DLD1 (cell line): ENCODE measurements around the gene IL4R.

Experiments used
- in situ Hi-C: cut with HindIII; loops from 2 replicates; pipeline ENCODE4 v1.10.0; 2017; ENCODE audit warnings: low sequenced_read_pairs

The IL4R gene

GRCh38 chr16:27350006-27350405, 36.2 kb downstream of the IL4R start:
- in situ Hi-C loops, result loop anchor here (25.0 kb wide), 1 partner anchor 88 kb away; the partner anchor contains the start of gene NSMCE1

GRCh38 chr16:27351989-27352388, 38.2 kb downstream of the IL4R start:
- in situ Hi-C loops, result loop anchor here (25.0 kb wide), 1 partner anchor 90 kb away; the partner anchor contains the start of gene NSMCE1

DNA sequence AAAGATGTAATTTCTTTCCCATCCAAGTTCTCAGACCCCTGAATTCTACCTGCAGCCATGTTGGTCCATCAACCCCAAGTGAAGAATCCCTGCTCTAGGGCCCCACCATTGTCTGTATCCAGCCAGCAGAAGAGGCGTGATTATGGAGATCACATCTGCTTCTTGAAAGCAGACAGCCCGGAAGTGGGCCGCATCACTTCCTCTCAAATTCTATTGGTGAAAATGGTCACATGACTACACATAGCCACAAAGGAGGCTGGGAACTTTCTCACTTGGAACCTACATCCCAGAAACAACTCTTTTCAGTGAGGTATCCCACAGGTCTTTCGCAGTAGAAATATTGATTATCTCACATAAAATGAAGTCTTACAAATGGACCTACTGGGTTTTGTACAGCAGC, 40.1 kb downstream of the IL4R start:
- in situ Hi-C loops, result loop anchor here (25.0 kb wide), 1 partner anchor 92 kb away; the partner anchor contains the start of gene NSMCE1

DNA sequence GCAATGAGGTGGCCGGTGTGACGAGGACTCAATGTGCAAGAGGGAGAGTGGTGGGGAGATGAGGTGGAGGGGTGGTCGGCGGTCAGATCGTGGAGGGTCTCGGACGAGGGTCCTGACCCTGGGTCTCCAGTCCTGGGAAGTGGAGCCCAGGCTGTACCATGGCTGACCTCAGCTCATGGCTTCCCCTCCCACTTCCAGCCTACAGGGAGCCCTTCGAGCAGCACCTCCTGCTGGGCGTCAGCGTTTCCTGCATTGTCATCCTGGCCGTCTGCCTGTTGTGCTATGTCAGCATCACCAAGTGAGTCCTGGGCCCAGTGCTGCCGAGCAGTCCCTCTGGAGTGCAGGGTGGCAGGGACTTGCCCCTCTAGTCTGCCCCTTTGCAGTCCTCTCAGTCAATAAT, 41.8 kb downstream of the IL4R start:
- in situ Hi-C loops, result loop anchor here (25.0 kb wide), 1 partner anchor 93 kb away; the partner anchor contains the start of gene NSMCE1

GRCh38 chr16:27356794-27357193, 43.0 kb downstream of the IL4R start:
- in situ Hi-C loops, result loop anchor here (25.0 kb wide), 1 partner anchor 94 kb away; the partner anchor contains the start of gene NSMCE1

GRCh38 chr16:27359051-27359450, 45.3 kb downstream of the IL4R start:
- in situ Hi-C loops, result loop anchor here (25.0 kb wide), 1 partner anchor 97 kb away; the partner anchor contains the start of gene NSMCE1

DNA sequence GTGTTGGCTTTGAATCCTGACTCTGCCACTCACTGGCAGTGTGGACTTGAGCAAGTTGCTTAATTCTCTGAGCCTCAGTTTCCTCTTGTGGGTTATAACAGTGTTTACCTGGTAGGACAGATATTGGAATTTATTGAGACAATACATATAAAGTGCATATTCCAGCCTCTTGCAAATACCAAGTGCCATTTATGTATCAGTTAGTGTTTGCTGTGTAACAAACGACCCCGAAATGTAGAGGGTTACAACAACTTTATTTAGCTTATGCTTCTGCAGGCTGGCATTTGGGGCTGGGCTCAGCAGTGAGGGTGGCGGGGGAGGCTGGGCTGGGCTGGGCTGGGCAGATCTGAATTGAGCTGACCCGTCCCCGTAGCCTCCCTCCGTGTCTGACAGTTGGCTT, 45.8 kb downstream of the IL4R start:
- in situ Hi-C loops, result loop anchor here (25.0 kb wide), 1 partner anchor 97 kb away; the partner anchor contains the start of gene NSMCE1

DNA sequence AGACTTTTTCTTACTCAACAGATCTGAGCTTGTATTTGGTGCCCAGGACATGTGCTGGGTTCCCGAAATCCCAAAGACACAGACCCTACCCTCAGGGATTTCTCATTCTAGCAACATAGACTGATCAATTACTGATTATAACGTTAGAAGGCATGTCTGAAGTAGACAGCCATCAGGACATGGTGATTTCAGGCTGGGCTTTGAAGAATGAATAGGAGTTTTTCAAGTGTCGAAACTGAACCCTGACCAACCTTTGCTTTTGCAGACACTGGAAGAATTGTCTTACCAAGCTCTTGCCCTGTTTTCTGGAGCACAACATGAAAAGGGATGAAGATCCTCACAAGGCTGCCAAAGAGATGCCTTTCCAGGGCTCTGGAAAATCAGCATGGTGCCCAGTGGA, 48.2 kb downstream of the IL4R start:
- in situ Hi-C loops, result loop anchor here (25.0 kb wide), 1 partner anchor 100 kb away; the partner anchor contains the start of gene NSMCE1

GRCh38 chr16:27362570-27363245, 48.9 kb downstream of the IL4R start:
- in situ Hi-C loops, result loop anchor here (25.0 kb wide), 1 partner anchor 100 kb away; the partner anchor contains the start of gene NSMCE1

DNA sequence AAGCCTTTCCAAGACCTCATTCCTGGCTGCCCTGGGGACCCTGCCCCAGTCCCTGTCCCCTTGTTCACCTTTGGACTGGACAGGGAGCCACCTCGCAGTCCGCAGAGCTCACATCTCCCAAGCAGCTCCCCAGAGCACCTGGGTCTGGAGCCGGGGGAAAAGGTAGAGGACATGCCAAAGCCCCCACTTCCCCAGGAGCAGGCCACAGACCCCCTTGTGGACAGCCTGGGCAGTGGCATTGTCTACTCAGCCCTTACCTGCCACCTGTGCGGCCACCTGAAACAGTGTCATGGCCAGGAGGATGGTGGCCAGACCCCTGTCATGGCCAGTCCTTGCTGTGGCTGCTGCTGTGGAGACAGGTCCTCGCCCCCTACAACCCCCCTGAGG, 49.5 kb downstream of the IL4R start:
- in situ Hi-C loops, result loop anchor here (25.0 kb wide), 1 partner anchor 101 kb away; the partner anchor contains the start of gene NSMCE1

DNA sequence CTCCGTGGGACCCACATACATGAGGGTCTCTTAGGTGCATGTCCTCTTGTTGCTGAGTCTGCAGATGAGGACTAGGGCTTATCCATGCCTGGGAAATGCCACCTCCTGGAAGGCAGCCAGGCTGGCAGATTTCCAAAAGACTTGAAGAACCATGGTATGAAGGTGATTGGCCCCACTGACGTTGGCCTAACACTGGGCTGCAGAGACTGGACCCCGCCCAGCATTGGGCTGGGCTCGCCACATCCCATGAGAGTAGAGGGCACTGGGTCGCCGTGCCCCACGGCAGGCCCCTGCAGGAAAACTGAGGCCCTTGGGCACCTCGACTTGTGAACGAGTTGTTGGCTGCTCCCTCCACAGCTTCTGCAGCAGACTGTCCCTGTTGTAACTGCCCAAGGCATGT, 50.0 kb downstream of the IL4R start:
- in situ Hi-C loops, result loop anchor here (25.0 kb wide), 1 partner anchor 101 kb away; the partner anchor contains the start of gene NSMCE1

GRCh38 chr16:27364493-27365141, 50.8 kb downstream of the IL4R start:
- in situ Hi-C loops, result loop anchor here (25.0 kb wide), 1 partner anchor 102 kb away; the partner anchor contains the start of gene NSMCE1

DNA sequence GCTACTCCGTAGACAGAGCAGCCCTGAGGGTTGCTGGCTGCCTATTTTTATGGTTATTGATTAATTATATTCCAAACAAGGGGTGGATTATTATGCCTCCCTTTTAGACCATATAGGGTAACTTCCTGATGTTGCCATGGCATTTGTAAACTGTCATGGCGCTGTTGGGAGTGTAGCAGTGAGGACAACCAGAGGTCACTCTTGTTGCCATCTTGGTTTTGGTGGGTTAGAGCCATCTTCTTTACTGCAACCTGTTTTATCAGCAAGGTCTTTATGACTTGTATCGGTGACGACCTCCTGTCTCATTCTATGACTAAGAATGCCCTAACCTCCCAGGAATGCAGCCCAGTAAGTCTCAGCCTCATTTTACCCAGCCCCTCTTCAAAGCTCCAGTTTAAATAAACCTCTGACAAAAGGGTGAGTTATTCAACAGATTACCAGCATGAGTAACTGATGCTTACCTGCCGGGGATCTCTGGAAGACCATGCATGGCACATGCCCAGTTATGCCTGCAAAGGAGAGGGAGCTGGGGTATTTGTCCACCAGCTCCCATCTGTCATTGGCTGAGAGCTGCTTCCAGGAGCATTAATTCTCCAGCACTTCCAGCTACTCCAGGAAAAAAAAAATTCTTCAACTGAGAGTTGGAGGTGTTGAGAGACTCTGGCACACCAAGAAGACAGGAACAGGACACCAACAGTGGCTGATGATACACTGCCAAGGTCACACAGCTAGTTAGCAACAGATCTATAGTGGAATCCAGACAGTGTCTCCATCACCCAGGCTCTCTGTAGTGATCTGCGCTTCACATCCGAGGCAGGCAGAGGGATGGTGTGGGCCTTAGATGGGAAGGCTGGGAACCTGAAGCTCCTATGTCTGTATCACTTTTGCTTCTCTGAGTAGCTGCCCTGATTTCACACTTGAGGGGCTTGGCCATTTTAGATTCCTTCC, 51.6 kb downstream of the IL4R start:
- in situ Hi-C loops, result loop anchor here (25.0 kb wide), 1 partner anchor 103 kb away; the partner anchor contains the start of gene NSMCE1

DNA sequence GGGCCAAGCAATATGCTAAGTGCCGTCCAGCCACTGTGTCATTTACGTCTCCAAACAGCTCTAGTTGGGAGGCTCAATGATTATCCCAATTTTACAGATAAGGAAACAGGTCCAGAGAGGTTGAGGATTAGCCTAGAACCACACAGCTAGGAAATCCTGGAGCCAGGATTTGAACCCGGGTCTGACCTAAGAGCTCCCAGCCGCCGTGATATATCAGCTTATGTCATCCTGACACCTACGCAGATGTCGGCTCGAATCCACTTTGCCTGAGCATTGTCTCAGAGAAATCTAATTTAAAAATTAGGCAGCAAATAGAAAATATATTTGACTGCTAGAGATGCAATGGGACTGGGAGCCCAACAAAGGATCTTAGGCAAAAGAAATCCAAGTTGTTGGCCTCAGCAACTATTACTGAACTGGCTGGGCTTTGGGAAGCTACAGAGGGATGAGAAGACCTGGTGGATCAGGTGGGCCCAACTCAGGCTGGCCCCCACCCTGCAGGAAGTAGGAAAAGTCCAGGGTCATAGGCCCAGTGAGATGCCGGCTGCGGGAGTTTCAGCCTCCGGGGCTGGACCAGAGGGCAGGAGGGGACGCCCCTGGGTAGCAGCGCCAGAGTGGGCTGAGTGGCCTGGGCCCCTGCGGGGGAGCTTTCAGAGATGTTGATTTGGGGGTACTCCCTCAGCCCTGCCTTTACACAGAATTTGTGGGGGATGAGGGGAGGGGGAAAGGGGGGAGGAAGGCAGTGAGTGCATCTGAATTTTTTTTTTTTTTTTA, 53.1 kb downstream of the IL4R start:
- in situ Hi-C loops, result loop anchor here (25.0 kb wide), 1 partner anchor 105 kb away; the partner anchor contains the start of gene NSMCE1

- in situ Hi-C loops, result loop anchor here (25.0 kb wide), 1 partner anchor 105 kb away; the partner anchor contains the start of gene NSMCE1
Measured at GRCh38 chr16:27367461-27368357, 53.9 kb downstream of the IL4R start.

GRCh38 chr16:27368358-27368722, 54.6 kb downstream of the IL4R start:
- in situ Hi-C loops, result loop anchor here (25.0 kb wide), 1 partner anchor 106 kb away; the partner anchor contains the start of gene NSMCE1

DNA sequence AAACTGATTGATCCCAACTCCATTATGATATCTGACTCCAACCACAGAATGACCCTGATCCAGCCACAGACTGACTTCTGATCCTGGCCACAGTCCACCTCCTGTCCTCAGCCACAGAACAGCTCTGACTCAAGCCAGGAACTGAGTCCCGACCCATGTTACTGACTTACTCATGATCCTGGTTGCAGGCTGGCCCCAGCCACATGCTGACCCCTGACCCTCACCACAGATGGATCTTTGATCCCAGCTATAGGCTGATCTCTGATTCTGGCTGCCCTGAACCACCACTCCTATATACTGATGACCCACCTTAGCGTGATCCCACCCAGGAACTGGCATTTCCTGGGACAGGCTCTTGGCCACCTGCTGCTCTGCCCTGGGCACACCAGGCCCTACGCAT, 56.0 kb downstream of the IL4R start:
- in situ Hi-C loops, result loop anchor here (10.0 to 25.0 kb wide), 2 partner anchors 108 to 205 kb away; partner anchors contain the start of gene NSMCE1

GRCh38 chr16:27370318-27370717, 56.5 kb downstream of the IL4R start:
- in situ Hi-C loops, result loop anchor here (10.0 to 25.0 kb wide), 2 partner anchors 108 to 206 kb away; partner anchors contain the start of gene NSMCE1
